DOHH2 (cell line): Measurements from ENCODE around the gene SPAG16.

Experiments
- CTCF ChIP-seq: fragments of 200-600 bp; sonication (generic); IDR thresholded peaks from one replicate; pipeline ENCODE4 v1.5.1; 2014; ENCODE audit warnings: antibody characterized with exemption, mild to moderate bottlenecking, low read depth, low read length; ENCODE audit not compliant: poor library complexity, severe bottlenecking
- EZH2phosphoT487 ChIP-seq: fragments of 200-600 bp; sonication (generic); IDR thresholded peaks from 2 replicates; pipeline ENCODE4 v1.6.1; 2017; ENCODE audit warnings: borderline replicate concordance, mild to moderate bottlenecking, antibody characterized with exemption, low read length, moderate library complexity, mixed read lengths

GRCh38 chr2:214180071-214180470, 895.8 kb downstream of the SPAG16 start:
- TF ChIP-seq CTCF, result no peak
- no peak for TF ChIP-seq EZH2phosphoT487
